ENCODE data around the gene SPEM1. TPM values are rescaled to one million over a fixed set of nuclear protein-coding genes. Genes with fewer than 3 reads are reported as not detected.

The SPEM1 gene
- total RNA-seq, 1 donor from 2014 or later: not detected

DNA sequence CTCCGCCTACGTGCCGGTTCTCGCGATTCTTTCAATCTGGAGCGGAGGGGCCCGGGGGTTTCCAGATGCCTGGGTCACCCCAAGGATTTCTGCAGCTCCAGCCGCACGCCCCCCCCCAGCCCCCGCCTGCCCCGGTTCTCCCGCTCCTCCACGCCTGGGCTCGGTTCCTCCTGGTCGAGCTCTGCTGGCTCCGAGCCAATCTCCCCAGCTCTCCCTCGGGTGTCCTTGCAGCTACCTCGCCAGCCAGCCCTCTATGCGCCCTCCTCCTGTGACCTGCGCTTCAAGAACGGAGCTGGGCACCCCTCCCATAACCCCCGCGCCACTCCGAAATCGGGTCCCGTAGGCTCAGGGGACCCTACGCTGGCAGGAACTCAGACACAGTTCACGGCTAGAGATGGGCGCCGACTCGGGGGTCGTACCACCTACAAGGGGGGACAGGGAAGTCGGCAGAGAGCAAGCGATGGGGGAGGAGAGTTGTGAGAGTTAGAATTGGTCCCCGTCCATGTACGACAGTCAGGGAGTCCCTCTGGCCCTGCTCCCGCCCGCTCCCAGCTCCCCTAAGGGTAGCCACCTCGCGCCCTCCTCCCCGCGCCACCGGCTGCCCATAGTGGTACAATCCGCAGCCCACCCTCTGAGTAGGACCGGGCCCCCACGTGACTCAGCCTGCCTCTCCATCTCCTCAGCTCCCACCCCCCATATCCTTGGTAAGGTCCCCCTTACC lies 20.1 kb downstream of the SPEM1 start:
- H3K9me3 Mint-ChIP-seq (ENCODE audit: unreplicated experiment): no peaks in the 10 kb centered on the region
- no peak for DNase-seq (ENCODE audit: extremely low spot score, unreplicated experiment)
- H3K4me3 Mint-ChIP-seq (ENCODE audit: unreplicated experiment): peak overlapping the region; percentile 79
- TF ChIP-seq, protein P1, sequence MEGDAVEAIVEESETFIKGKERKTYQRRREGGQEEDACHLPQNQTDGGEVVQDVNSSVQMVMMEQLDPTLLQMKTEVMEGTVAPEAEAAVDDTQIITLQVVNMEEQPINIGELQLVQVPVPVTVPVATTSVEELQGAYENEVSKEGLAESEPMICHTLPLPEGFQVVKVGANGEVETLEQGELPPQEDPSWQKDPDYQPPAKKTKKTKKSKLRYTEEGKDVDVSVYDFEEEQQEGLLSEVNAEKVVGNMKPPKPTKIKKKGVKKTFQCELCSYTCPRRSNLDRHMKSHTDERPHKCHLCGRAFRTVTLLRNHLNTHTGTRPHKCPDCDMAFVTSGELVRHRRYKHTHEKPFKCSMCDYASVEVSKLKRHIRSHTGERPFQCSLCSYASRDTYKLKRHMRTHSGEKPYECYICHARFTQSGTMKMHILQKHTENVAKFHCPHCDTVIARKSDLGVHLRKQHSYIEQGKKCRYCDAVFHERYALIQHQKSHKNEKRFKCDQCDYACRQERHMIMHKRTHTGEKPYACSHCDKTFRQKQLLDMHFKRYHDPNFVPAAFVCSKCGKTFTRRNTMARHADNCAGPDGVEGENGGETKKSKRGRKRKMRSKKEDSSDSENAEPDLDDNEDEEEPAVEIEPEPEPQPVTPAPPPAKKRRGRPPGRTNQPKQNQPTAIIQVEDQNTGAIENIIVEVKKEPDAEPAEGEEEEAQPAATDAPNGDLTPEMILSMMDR (IDR thresholded peaks at IDR 0.05): no peak
- H3K27ac Mint-ChIP-seq (ENCODE audit: unreplicated experiment): no peak overlapping the region
- H3K36me3 Mint-ChIP-seq (ENCODE audit: unreplicated experiment): peaks cover 2% of the 10 kb centered on the region
- peaks cover 36% of the 10 kb centered on the region for H3K27me3 Mint-ChIP-seq (ENCODE audit: unreplicated experiment)
- peaks cover 50% of the 10 kb centered on the region for H3K4me1 Mint-ChIP-seq (ENCODE audit: unreplicated experiment)

DNA sequence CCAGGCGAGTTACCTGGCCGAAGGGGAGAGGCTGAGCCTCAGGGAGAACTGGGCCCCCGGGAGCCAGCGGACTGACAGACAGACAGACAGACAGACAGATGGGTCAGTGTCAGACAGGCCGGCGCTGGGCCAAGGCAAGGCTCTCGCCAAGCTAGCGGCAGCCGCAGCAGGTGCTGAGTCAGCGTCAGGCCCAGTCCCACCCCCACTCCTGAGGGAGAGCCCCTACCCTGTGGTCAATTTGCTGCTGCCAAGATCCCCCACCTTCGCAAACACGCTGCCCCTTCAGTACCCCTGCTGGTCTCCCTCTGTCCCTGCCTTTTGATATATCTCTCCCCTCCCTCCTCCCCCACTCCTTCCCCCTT lies 20.7 kb downstream of the SPEM1 start:
- TF ChIP-seq, protein P1 (IDR thresholded peaks at IDR 0.05): no peak

DNA sequence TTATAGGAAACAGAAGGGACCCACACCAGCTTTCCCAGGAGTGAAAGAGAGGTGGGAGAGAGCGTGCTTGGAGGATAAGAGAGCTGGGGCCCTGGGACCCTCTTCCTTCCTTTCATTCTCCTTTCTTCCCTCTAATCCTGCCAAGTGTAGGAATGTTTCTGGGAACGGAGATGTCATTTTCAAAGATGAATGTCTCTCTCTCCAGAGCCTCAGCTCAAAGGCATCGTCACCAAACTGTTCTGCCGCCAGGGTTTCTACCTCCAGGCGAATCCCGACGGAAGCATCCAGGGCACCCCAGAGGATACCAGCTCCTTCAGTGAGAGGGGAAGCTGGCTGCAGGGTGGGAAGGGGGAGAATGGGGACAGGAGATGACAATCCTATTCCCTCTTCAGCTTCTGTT lies 21.1 kb downstream of the SPEM1 start:
- H3K9me3 Mint-ChIP-seq (ENCODE audit: unreplicated experiment): no peaks in the 10 kb centered on the region
- no peak overlapping the region for H3K27ac Mint-ChIP-seq (ENCODE audit: unreplicated experiment)
- H3K36me3 Mint-ChIP-seq (ENCODE audit: unreplicated experiment): peaks cover 2% of the 10 kb centered on the region
- TF ChIP-seq, protein P1 (IDR thresholded peaks at IDR 0.05): no peak
- no peak overlapping the region for H3K4me3 Mint-ChIP-seq (ENCODE audit: unreplicated experiment)
- peaks cover 49% of the 10 kb centered on the region for H3K4me1 Mint-ChIP-seq (ENCODE audit: unreplicated experiment)
- no peak for DNase-seq (ENCODE audit: extremely low spot score, unreplicated experiment)
- peaks cover 44% of the 10 kb centered on the region for H3K27me3 Mint-ChIP-seq (ENCODE audit: unreplicated experiment)

More for the DNA sequence above, 20.7 kb downstream of the SPEM1 start:
- Mint-ChIP-seq H3K4me1 (ENCODE audit: unreplicated experiment) (peaks cover 53% of the 10 kb centered on the region), H3K9me3 (ENCODE audit: unreplicated experiment) (no peaks in the 10 kb centered on the region), H3K27me3 (ENCODE audit: unreplicated experiment) (peaks cover 41% of the 10 kb centered on the region), H3K4me3 (ENCODE audit: unreplicated experiment) (peak overlapping the region; percentile 79), H3K36me3 (ENCODE audit: unreplicated experiment) (peaks cover 2% of the 10 kb centered on the region), H3K27ac (ENCODE audit: unreplicated experiment) (no peak overlapping the region)
- DNase-seq (ENCODE audit: extremely low spot score, unreplicated experiment): no peak

DNA sequence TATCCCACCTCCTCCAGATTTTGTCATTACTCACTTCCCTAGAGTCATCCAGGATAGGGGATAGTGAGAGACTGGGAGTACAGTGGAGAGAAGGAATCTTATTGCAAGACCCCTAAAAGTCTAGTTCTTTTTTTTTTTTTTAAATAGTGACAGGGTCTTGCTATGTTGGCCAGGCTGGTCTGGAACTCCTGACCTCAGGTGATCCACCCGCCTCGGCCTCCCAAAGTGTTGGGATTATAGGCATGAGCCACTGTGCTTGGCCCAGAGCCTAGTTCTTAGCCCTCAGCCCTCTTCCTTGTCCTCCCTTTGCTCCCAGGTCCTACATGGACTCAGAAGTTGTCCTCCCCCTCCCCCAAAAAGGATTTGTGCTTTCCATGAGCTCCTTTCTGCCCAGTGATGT lies 22.0 kb downstream of the SPEM1 start:
- TF ChIP-seq, protein P1 (IDR thresholded peaks at IDR 0.05): no peak
- no peak for DNase-seq (ENCODE audit: extremely low spot score, unreplicated experiment)
- Mint-ChIP-seq H3K4me1 (ENCODE audit: unreplicated experiment) (peaks cover 43% of the 10 kb centered on the region), H3K9me3 (ENCODE audit: unreplicated experiment) (no peaks in the 10 kb centered on the region), H3K4me3 (ENCODE audit: unreplicated experiment) (no peak overlapping the region), H3K27ac (ENCODE audit: unreplicated experiment) (no peak overlapping the region), H3K27me3 (ENCODE audit: unreplicated experiment) (peaks cover 45% of the 10 kb centered on the region), H3K36me3 (ENCODE audit: unreplicated experiment) (peaks cover 2% of the 10 kb centered on the region)

DNA sequence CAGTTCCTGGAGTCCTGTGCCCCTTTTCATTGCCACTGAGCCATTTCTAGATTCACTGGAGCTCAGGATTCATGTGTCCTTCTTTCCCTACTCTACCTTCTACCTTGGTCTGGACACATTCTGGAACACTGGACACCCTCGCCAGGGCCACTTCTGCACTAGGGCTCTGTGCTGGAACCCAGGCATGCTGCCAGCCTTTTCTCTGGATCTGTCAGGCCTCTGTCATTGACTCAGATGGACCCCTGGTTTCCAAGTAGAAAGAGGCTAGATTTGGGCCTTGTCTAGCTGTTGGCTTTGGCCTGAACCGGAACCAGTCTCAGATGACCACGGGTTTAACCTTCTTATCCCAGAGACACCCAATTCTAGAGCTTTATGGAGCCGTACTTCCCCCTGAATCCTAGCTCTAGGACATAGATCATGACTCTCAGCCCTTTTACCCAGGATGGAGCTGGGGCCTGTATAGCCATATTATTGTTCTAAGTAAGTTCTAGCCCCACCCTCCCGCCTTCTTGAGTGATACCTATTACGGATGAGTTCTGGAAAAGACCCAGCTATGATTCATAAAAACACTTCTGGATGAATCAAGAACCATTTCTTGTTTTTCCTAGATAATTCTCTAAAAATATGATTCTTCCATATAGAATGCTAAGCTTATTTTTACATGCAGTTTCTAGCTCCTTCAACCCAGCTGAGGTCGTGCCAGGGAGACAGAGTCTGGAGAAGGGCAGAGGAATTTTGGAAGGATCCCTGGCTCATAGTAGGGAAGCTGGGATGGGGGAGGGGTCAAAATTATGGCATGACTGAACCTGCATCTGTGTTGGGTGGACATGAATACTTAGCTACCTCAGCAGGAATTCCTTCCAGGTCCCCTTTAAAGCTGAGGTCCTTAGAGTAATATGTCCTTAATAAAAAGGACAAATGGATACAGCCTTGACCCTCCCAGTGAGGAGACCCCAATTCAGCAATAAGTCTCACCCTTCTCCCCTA lies 23.7 kb downstream of the SPEM1 start:
- Mint-ChIP-seq H3K4me3 (ENCODE audit: unreplicated experiment) (no peak overlapping the region), H3K27me3 (ENCODE audit: unreplicated experiment) (peaks cover 42% of the 10 kb centered on the region), H3K36me3 (ENCODE audit: unreplicated experiment) (no peaks in the 10 kb centered on the region), H3K27ac (ENCODE audit: unreplicated experiment) (no peak overlapping the region), H3K9me3 (ENCODE audit: unreplicated experiment) (no peaks in the 10 kb centered on the region), H3K4me1 (ENCODE audit: unreplicated experiment) (peaks cover 28% of the 10 kb centered on the region)
- no peak for DNase-seq (ENCODE audit: extremely low spot score, unreplicated experiment)
- TF ChIP-seq, protein P1 (IDR thresholded peaks at IDR 0.05): no peak

Measured in osteocyte (in vitro differentiated cells).